HUDEP-2 (cell line): ENCODE data around the gene PUS10.
A peak's percentile ranks its signal among the peaks of the same experiment; 100 is the strongest.
"Not testable (repeated sequence)": the region's sequence is repeated elsewhere in the genome, so short reads cannot be mapped to it uniquely, and the experiment has no call there.

Experiments used
- DNase-seq, 76 experiments: peaks; one replicate each; lab custom pipeline; 2025; ENCODE audit not compliant: unreplicated experiment in 76 of 76; lab: John Stamatoyannopoulos, UW

Gene PUS10

GRCh38 chr2:61014763-61015162 is 3.3 kb downstream of the PUS10 start:
- DNase-seq: no peak

- DNase-seq: no peak
Observed at GRCh38 chr2:61013382-61013781, 4.7 kb downstream of the PUS10 start.

- not testable (repeated sequence) for DNase-seq
Observed at GRCh38 chr2:61012303-61012702, 5.8 kb downstream of the PUS10 start.

- DNase-seq: no peak
Observed at GRCh38 chr2:61011678-61012077, 6.4 kb downstream of the PUS10 start.

GRCh38 chr2:61009355-61009754 is 8.7 kb downstream of the PUS10 start:
- DNase-seq: no peak

GRCh38 chr2:61006486-61007105 is 11.5 kb downstream of the PUS10 start:
- DNase-seq: no peak

- DNase-seq: no peak
Observed at GRCh38 chr2:61005736-61006135, 12.3 kb downstream of the PUS10 start.

- DNase-seq: peak in 27 of 76 experiments; percentile 5 to 41 (median 18)
Observed at GRCh38 chr2:60998628-60999545, 19.2 kb downstream of the PUS10 start.

- DNase-seq: no peak
Observed at GRCh38 chr2:60994131-60994530, 23.9 kb downstream of the PUS10 start.

- no peak for DNase-seq
Observed at GRCh38 chr2:60992985-60993392, 25.1 kb downstream of the PUS10 start.

- DNase-seq: no peak
Observed at GRCh38 chr2:60991644-60992043, 26.4 kb downstream of the PUS10 start.

- DNase-seq: no peak
Observed at GRCh38 chr2:60989259-60989658, 28.8 kb downstream of the PUS10 start.

- peak in 3 of 76 experiments; percentile 1 to 13 (median 5) for DNase-seq
Observed at GRCh38 chr2:60987656-60988055, 30.4 kb downstream of the PUS10 start.

GRCh38 chr2:60987041-60987440 is 31.0 kb downstream of the PUS10 start:
- DNase-seq: no peak

- no peak for DNase-seq
Observed at GRCh38 chr2:60984720-60985119, 33.3 kb downstream of the PUS10 start.

GRCh38 chr2:60982066-60982465 is 36.0 kb downstream of the PUS10 start:
- DNase-seq: not testable (repeated sequence)

- peak in 1 of 76 experiments; percentile 2 for DNase-seq
Observed at GRCh38 chr2:60980071-60980815, 37.8 kb downstream of the PUS10 start.

GRCh38 chr2:60979231-60979630 is 38.8 kb downstream of the PUS10 start:
- DNase-seq: no peak

- DNase-seq: no peak
Observed at GRCh38 chr2:60977562-60977895, 40.5 kb downstream of the PUS10 start.

- no peak for DNase-seq
Observed at GRCh38 chr2:60976875-60977561, 41.0 kb downstream of the PUS10 start.
